SK-N-SH treated with all-trans-retinoic acid at 6 μM for 48 hours (cell line): ENCODE measurements around the gene CDC25C.

Experiments used
- BACH2 ChIP-seq: fragments of 250-450 bp; sonication (Bioruptor Pico); IDR thresholded peaks from 2 replicates; pipeline ENCODE4 v1.9.0; 2021; ENCODE audit warnings: mild to moderate bottlenecking, borderline replicate concordance
- ESRRG ChIP-seq: fragments of 250-450 bp; sonication (Bioruptor Pico); IDR thresholded peaks from 2 replicates; pipeline ENCODE4 v1.6.1; 2021; ENCODE audit warnings: mild to moderate bottlenecking
- TCF4 ChIP-seq: fragments of 250-450 bp; sonication (Bioruptor Pico); IDR thresholded peaks from 2 replicates; pipeline ENCODE4 v1.8.0; 2021; ENCODE audit warnings: mild to moderate bottlenecking, moderate library complexity, borderline replicate concordance
- ZC3H10 ChIP-seq: fragments of 250-450 bp; sonication (Bioruptor Pico); IDR thresholded peaks from 2 replicates; pipeline ENCODE4 v1.5.1; 2021; ENCODE audit warnings: mild to moderate bottlenecking, moderate library complexity
- TF ChIP-seq, protein P1 (sequence below): fragments of 250-450 bp; sonication (Bioruptor Pico); IDR thresholded peaks from 2 replicates; pipeline ENCODE4 v1.5.0; 2020; ENCODE audit warnings: mild to moderate bottlenecking, moderate library complexity

DNA sequence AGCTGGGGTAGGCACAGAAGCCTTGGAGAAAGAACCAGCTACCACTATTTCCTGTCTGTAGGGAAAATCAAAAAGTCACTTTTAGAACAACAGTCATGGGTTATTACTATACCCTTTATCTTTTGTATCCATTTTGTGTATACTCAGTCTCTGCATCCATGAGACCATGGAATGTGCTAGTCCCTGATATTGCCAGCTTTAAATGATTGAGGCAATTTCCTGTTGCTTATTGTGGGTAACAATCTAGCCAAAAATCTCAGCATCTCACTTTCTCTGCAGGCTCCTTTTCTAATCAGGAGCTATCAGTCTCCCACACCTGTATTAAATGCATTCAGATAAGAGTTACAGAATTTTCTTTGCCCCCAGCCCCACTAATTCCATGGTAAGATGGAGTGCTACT, 19.9 kb upstream of the CDC25C start:
- TF ChIP-seq BACH2 (no peak), ZC3H10 (CRISPR knock-in tag) (no peak), TCF4 (no peak), ESRRG (no peak)
- TF ChIP-seq, protein P1, sequence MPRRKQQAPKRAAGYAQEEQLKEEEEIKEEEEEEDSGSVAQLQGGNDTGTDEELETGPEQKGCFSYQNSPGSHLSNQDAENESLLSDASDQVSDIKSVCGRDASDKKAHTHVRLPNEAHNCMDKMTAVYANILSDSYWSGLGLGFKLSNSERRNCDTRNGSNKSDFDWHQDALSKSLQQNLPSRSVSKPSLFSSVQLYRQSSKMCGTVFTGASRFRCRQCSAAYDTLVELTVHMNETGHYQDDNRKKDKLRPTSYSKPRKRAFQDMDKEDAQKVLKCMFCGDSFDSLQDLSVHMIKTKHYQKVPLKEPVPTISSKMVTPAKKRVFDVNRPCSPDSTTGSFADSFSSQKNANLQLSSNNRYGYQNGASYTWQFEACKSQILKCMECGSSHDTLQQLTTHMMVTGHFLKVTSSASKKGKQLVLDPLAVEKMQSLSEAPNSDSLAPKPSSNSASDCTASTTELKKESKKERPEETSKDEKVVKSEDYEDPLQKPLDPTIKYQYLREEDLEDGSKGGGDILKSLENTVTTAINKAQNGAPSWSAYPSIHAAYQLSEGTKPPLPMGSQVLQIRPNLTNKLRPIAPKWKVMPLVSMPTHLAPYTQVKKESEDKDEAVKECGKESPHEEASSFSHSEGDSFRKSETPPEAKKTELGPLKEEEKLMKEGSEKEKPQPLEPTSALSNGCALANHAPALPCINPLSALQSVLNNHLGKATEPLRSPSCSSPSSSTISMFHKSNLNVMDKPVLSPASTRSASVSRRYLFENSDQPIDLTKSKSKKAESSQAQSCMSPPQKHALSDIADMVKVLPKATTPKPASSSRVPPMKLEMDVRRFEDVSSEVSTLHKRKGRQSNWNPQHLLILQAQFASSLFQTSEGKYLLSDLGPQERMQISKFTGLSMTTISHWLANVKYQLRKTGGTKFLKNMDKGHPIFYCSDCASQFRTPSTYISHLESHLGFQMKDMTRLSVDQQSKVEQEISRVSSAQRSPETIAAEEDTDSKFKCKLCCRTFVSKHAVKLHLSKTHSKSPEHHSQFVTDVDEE (CRISPR knock-in tag): no peak
